ENCODE data around the gene SETD1A. TPM values are rescaled to one million over a fixed set of nuclear protein-coding genes. Genes with fewer than 3 reads are reported as not detected.

Gene SETD1A
- total RNA-seq, 2 experiments from 2014 or later, result 26.9 to 27.3 TPM

- CTCF ChIA-PET, result interaction anchor here (0.6 to 2.7 kb wide), 22 partner anchors 8 to 460 kb away, joined by 3 to 12 read pairs (median 4); partner anchors contain the start of genes KAT8, PRSS53, ZNF646 and ZNF668
- POLR2A ChIA-PET, result interaction anchor here (1.5 to 1.6 kb wide), 2 partner anchors 89 to 109 kb away, joined by 3 read pairs; partner anchors contain the start of genes VKORC1, ZNF646 and ZNF668
These were observed 28.0 kb downstream of the SETD1A start for GRCh38 chr16:30985401-30986128.

- ChIA-PET CTCF (interaction anchor here (0.9 to 2.7 kb wide), 11 partner anchors 11 to 457 kb away, joined by 3 to 12 read pairs (median 5); partner anchors contain the start of genes KAT8 and ZNF843), POLR2A (interaction anchor here (1.6 kb wide), 1 partner anchor 88 kb away, joined by 3 read pairs; the partner anchor contains the start of genes ZNF646 and ZNF668)
These were observed 28.8 kb downstream of the SETD1A start for GRCh38 chr16:30986129-30986991.

- ChIA-PET CTCF (interaction anchor here (1.1 kb wide), 1 partner anchor 154 kb away, joined by 3 read pairs; no protein-coding TSS in a partner anchor), POLR2A (no interaction called here)
These were observed 30.1 kb downstream of the SETD1A start for GRCh38 chr16:30987581-30988190.

GRCh38 chr16:30989469-30990047, 32.0 kb downstream of the SETD1A start:
- ChIA-PET POLR2A (no interaction called here), CTCF (no interaction called here)

DNA sequence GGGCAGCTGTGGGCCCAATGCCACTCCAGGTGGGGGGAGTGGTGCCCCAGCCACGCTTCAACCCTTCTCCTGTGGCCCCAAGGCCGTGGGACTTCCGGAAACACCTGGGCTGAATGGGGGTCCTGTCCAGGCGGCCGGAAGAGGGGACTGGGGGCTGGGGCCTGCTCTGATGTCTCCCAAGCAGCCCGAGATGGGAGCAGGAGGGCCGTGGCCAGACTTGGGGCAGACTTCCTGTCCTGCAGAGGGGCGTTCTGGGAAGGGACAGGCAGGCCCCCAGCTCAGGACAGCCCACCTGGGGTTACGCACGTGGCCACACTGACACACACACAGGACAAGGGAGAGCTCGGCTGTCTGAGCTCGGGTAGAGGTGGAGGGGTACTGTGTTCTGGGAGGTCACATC, 32.6 kb downstream of the SETD1A start:
- ChIA-PET CTCF (no interaction called here), POLR2A (no interaction called here)

- ChIA-PET CTCF (no interaction called here), POLR2A (no interaction called here)
These were observed 33.5 kb downstream of the SETD1A start for GRCh38 chr16:30991052-30991451.

DNA sequence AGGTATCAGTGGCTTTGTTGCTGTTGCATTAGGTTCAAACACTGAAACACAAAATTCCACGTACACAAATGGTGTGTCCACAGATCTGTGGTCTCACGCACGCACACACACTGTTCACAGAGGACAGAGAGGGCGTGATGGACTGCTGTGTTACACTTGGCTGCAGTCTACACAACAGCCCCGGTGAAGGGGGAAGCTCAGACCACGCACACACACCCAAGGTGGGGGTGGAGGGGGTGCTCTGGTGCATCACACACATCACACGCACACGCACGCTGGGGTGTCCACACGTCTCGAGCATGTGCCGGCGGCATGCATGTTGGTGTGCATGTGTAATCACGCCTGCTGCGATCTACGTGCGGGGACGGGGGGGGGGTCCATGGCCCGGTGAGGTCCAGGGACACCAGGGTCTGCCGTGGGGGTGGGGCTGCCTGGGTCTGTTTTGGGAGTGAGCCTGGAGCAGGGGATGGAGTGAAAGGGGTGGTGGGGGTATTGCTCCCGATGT, 34.8 kb downstream of the SETD1A start:
- CTCF ChIA-PET, result no interaction called here
- POLR2A ChIA-PET, result no interaction called here

DNA sequence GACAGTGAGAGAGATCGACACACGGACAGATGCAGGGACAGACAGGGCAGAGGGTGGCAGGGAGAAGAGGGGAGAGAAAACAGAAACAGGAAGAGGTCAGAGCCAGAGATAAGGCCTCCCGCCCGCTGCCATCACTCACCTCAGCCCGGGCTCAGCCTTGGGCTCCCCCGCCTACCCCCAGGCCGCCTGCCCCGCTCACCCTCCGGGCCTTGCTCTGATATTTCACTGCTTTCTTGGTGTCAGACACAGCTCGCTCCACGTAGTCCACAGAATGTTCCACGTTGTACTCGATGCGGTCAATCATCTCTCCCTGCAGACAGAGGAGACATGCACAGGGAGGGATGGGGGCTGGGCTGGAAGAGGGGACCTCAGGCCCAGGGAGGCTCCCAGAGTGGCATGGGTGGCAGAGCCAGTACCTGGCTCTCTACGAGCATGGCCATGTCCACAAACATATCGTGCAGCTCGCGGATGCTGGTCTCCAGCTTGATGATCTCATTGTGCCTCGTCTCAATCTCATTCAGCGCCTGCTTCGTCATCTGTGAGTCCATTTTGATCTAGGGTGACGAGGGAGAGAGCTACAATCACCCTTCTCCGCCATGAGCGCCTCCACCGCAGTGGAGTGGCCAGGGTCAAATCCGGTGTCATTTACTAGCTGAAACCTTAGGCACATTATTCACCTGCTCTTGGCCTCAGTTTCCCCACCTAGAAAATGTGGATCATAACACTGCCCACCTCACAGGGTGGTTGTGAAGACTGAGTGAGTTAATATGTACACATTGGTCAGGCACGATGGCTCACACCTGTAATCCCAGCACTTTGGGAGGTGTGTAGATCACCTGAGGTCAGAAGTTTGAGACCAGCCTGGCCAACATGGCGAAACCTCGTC, 35.6 kb downstream of the SETD1A start:
- CTCF ChIA-PET, result interaction anchor here (1.3 kb wide), 1 partner anchor 8 kb away, joined by 8 read pairs; the partner anchor contains the start of gene HSD3B7

DNA sequence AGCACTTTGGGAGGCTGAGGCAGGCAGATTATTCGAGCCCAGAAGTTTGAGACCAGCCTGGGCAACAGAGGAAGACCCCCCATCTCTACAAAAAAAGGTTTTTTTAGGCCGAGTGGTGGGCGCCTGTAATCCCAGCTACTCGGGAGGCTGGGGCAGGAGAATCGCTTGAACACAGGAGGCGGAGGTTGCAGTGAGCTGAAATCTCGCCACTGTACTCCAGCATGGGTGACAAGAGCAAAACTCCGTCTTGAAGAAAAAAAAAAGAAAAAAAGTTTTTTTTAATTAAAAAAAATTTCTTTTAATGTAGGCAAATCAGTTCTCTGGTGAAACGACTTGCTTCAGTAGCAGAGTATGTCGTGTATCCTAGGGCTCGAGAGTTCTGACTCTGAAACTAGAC, 38.4 kb downstream of the SETD1A start:
- ChIA-PET CTCF (interaction anchor here (1.2 kb wide), 1 partner anchor 50 kb away, joined by 3 read pairs; no protein-coding TSS in a partner anchor), POLR2A (no interaction called here)

More for the DNA sequence above, 35.6 kb downstream of the SETD1A start:
- POLR2A ChIA-PET, result no interaction called here

- CTCF ChIA-PET, result interaction anchor here (1.2 kb wide), 1 partner anchor 49 kb away, joined by 3 read pairs; no protein-coding TSS in a partner anchor
These were observed 38.9 kb downstream of the SETD1A start for GRCh38 chr16:30996324-30996984.

GRCh38 chr16:30996985-30997724, 39.6 kb downstream of the SETD1A start:
- CTCF ChIA-PET, result no interaction called here

More at GRCh38 chr16:30996324-30996984, 38.9 kb downstream of the SETD1A start:
- POLR2A ChIA-PET, result interaction anchor here (0.9 to 1.3 kb wide), 2 partner anchors 47 to 78 kb away, joined by 3 to 7 read pairs; partner anchors contain the start of genes ZNF646 and ZNF668

GRCh38 chr16:30997725-30998711, 40.5 kb downstream of the SETD1A start:
- ChIA-PET CTCF (interaction anchor here (0.9 to 2.9 kb wide), 2 partner anchors 13 to 56 kb away, joined by 3 to 12 read pairs; partner anchors contain the start of gene HSD3B7), POLR2A (interaction anchor here (0.6 to 1.3 kb wide), 4 partner anchors 33 to 185 kb away, joined by 3 to 7 read pairs (median 4); partner anchors contain the start of genes ZNF646 and ZNF668)

More at GRCh38 chr16:30996985-30997724, 39.6 kb downstream of the SETD1A start:
- POLR2A ChIA-PET, result interaction anchor here (0.6 to 1.3 kb wide), 3 partner anchors 47 to 184 kb away, joined by 3 to 7 read pairs (median 6); partner anchors contain the start of genes ZNF646 and ZNF668

DNA sequence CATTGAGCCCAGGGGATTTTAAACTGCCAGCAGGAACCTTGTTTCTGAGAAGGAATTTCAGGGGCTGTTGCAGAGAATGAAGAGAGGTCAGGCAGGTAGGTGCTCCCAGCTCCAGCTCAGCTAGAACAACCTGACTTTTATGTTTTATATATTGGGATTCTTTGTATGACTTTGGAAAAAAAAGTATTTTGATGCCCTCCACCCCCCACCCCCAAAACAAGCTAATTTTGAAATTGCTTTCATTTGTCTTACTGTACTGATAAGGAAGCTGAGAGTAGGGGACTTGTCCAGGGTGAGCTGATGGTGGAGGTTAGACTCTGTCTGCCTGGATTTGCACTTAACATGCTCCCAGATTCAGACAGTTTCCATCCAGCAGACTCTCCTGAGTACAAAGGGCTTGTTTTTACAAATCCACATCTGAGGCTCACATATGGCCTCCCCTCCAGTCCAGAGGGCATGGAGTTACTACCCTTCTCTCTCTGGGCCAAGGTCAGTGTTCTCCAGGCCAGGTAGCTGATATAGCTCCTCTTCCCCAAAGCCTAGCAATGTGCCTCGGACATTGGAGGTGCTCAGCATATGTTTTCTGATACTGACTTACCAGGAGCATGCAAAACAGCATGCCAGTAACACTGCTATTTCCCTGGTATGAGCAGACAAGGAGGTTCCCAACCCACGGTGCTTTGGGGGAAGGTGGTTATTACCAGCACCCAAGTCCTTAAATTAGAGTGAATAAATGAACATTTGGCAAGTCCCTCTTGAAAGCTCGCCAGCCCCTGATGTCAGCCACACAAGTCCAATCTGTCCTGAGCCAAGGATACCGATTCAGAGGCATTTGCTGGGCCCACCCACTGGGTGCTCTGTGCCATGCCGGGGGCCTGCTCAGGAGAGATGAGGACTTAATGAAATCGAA, 41.6 kb downstream of the SETD1A start:
- POLR2A ChIA-PET, result interaction anchor here (0.6 kb wide), 1 partner anchor 35 kb away, joined by 3 read pairs; no protein-coding TSS in a partner anchor

More for the DNA sequence above, 41.6 kb downstream of the SETD1A start:
- CTCF ChIA-PET, result interaction anchor here (0.6 to 2.9 kb wide), 4 partner anchors 9 to 74 kb away, joined by 3 to 12 read pairs (median 3); partner anchors contain the start of gene HSD3B7

All from activated CD8-positive, alpha-beta memory T cell treated with anti-CD3 and anti-CD28 coated beads for 36 hours (primary cell).